ENCODE measurements around the gene BCR.

The BCR gene

DNA sequence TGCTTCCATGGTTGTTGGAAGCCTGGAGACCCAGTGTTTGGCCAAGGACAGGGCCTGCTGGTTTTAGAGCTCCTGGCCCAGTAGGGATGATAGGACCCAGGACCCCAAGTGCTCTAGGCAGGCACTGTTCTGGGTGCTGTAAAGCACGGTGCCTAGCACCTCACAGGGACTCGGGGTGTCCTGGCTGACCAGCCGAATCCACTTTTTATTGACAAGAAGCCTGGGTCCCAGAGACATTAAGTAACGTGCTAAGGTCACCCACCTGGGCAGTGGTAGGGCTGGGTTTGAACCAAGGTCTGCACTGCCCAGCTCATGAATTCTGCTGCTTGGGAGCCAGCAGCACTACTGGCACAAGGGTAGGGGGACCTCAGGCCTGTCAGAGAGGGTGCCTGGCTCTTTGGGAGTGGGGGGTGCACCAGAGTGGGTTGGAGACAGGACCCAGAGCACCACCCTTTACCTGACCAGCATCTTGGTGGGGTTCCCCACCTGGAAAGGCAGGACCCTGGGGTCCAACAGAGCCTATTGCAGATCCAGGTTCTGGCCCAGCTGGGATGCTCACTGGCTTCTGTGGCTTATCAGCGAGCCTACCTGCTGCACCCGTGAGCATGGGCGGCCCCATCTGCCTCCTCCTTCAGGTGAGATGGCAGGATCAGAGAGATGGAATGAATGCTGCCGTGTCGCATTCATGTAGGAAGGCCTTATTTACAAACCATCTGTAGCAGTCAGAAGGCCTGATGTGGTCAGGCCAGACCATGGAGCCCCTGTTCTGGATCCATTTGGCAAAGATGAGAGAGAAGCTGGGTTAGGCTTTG is 52.0 kb downstream of the BCR start:
- DNase-seq (ENCODE audit: low read depth), result no peak

DNA sequence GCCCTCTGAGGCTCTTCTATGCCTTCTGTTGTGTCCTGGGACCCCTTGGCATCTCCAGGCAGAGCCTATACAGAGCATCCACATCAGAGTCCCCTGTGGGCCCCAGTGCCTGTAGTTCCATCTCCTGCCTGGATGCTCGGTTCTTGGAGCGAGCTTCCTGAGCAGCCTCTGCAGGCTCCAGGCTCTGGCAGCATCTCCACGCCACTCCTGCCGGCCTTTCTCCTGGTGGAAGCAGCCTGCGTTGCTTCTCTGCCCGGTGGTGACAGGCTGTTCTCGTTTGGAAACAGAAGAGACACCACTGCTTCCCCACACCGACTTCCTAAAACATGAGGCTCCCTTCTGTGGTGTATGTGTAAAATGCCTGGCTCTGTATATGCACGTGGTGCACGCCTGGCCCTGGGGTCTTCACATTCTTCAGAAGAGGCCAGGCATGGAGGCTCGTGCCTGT is 52.8 kb downstream of the BCR start:
- DNase-seq (ENCODE audit: low read depth), result no peak

DNA sequence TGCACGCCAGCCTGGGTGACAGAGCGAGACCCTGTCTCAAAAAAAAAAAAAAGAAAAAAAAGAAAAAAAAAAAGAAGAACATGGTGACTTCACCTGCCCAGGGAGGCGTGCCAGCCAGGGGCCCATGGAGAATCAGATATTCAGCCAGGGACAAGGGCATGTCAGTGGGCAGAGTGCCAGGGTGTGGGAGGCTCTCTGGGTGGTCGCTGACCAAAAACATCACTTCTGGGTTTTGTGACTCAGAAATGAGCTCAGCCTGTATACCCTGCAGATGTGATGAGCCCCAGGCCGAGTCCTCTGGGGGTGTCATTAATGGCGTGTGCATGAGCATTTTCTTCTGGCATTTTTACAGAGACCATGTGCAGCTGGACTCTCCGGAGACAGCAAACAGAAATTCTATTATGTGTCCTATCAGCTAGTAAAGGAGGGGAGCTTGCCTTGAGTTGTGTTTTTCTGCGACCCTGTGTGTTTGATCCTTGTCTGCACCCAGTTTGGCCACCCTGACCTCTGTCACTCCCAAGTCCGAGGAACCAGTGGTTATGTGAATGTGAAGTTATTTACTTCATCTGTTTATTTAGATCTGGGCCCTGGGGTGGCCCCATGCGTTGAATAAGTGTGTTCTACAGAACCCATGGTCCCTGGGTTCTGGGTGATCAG is 53.6 kb downstream of the BCR start:
- DNase-seq (ENCODE audit: low read depth), result no peak

DNA sequence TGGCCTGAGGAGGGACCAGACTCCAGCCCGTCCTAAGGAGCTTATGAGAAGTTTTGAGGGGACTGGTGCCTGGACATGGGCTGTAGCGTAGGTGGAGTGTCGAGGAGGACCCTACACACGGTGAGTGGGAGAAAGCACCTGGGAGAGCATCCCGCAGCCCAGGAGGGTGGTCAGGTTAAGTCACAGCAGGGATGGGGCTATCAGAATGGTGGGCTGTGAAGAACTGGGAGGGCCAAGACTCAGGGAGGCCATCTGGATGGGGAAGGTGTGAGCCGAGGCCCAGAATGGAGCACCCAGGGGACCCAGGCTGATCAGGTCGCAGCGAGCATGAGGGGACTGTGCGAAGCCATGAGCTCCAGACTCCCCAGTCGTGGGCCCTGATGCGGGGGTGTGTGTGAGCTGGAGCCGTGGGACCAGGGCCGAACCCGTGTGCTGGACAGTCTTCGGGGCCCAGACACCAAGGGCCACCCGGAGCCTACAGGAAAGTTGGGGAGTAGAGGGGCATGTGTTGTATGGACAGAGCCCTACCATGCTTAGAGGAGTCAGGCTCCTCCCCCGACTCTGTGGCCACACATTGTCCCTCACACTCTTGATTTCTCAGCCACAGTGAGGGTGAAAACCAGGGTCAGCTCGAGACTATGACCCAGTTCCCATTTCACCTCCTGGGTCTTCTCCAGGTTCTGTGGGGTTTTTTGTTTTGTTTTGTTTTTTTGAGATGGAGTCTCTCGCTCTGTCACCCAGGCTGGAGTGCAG is 54.3 kb downstream of the BCR start:
- DNase-seq (ENCODE audit: low read depth), result no peak

DNA sequence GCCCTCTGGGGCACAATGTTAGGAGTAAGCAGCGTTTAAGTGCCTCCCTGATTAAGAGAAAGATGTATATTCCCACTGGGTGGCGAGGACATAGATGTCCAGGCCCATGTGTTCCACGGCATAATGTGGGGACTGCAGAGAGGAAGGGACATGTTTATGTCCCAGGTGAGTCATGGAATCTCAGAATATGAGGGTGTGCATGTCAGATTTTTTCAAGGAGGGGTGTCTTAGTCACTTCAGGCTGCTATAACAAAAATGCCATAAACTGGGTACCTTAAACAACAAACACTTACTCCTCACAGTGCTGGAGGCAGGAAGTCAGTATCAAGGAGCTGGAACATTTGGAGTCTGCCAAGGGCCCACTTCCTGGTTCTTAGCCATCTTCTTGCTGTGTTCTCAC is 55.1 kb downstream of the BCR start:
- DNase-seq (ENCODE audit: low read depth), result no peak

DNA sequence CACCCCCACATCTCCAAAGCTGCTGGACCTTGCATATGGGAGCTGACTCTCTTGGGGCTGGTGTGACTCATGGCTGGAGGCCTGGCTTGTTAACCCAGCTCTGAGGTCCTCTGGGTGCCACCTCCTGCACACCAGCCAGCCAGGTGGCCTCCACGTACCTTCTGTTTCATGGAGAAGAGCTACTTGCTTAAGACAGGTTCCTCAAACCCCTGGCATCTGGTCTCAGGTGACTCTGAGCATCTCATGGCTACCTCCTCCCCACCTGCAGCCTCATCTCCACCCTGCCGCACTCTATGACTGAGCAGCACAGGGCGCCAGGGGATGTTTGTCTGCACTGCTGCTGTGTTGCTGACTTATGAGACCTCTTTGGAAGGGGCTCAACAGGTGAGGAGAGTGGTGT is 55.7 kb downstream of the BCR start:
- no peak for DNase-seq (ENCODE audit: low read depth)

DNA sequence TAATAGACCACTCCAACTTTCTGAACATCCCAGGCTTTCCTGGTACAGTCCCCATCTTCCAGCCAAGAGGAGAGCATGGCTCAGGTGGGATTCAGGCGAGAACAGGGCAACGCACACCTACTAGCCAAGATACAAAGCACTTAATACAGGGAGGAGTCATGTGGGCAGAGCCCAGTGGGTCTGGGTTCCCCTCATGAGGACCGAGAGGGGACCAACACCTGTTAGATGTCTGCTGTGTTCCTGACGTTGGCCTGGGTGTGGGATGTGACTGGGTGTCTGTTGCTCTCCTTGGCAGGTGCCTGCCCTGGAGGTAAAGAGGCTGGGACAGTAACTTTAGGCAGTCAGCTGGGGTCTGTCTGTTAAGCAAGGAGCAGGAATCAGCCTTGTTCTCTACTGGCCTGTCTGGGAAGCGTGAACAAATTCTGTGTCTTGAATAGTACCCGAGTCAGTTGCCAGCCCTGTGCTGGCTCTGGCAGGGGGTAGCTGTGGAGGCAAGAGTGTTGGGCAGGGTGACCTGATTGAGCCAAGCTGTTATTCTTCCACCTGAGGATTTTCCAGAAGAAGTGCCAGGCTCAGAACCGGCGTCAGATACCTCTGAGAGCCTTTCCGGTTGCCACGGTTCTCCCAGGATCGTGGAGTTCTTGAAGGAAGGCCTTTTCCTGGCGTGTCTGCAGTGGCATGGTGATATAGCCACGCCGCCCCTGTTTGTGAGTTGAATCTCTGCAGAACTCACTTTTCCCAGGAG is 56.3 kb downstream of the BCR start:
- DNase-seq (ENCODE audit: low read depth), result no peak

DNA sequence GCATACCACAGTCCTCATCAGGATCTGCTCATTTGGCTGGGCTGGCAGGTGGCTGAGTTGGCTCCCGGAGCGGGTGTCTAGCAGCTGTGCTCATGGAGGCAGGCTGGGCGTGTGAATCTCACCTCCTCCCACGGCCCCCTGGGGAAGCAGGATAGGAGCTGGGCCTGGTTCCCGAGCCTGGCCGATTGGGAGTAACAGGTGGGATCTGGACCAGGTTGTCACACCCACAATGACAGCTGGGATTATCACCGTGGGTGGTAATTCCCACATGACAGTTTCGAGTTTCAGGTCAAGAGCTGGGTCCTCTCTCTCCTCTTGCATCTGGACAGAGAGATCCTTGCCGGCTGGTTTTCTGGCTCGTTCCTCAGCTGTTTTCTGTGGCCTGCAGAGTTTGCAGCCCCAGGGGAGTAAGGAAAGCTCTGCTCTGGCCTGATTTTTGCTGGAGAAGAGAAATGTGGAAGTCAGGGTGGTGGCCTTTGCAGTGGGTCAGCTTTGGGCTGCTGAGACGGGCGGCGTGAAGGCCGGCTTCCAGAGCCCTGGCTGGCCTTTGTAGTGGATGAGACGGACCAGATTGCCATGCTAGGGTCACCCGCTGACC is 57.0 kb downstream of the BCR start:
- DNase-seq (ENCODE audit: low read depth), result no peak

DNA sequence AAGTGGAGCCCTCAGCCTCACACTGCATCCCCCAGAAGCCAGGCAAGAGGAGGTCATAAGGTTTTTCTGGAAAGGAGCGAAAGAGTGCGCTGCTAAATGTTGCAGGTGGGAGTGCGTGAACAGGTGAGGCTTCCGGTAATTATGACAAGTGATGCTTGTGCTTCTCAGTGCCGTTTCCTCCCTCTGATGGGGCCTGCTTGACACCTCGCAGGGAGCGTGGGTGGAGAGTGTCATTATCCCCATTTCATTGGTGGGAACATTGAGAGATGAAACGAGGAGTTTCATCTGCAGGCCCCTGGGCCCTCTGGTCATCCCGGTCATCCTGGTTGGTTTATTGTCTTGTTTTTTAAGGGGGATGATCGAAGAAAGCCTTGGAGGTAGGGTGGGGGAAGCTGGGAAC is 57.5 kb downstream of the BCR start:
- DNase-seq (ENCODE audit: low read depth), result no peak

DNA sequence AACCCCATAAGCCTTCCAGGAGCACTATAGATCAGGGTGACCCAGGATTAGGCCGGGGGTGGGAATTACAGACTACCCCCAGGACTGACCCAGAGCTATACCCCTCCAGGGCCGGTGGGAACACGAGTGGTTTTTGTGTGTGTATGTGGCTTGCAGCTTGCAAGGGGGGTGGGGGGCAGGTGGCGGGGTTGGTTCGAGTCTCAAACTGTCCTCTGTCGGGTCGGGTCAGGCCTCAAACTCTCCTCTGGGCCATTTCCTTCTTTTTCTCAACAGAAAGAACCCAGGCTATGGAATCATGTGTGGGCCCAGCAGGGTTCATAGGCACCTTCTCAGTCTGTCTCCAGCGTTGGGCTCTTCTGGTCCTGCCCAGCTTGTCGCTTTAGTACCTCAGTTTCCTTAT is 58.4 kb downstream of the BCR start:
- no peak for DNase-seq (ENCODE audit: low read depth)

DNA sequence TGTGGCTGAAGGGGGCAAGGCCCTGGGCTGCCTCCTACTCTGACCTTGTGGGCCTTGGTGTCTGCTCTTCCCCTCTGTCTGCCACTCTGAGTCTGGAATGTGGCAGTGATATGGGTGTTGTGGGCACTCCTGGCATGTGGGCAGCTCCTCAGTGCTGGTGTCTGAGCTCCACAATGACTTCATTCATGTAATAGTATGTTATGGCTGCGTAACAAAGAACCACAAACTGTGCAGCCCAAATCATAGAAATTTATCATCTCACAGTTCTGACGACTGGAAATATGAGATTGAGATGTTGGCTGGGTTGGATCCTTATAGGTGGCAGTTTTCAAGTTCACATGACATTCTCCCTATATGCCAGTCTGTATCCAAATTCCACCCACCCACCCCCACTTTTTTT is 59.1 kb downstream of the BCR start:
- no peak for DNase-seq (ENCODE audit: low read depth)

DNA sequence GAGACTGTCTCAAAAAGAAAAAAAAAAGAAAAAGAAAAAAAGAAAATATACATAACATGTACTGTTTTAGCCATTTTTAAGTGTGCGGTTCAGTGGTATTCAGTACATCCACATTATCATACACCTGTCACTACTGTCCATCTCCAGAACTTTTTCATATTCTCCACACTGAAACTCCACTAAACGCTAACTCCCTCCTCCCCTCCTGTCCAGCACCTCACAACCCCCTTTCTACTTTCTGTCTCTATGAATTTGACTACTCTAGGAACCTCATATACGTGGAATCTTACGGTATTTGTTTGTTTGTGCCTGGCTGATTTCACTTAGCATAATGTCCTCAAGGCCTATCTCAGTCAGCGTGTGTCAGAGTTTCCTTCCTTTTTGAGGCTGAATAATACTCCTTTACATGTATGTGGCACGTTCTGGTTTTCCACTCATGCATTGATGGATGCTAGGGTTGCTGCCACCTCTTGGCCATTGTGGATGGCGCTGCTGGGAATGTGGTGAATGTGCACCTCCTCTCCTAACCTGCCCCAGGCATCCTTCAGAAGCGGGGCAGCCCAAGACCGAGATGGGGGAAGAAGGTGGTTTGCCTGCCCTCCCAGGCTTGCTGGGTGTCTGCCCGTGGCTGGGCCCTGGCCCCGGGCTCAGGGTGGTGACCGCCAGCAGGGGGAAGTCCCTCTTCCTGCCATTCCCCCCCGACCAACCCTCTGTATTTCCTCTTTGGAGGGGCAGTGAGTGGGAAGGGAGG is 60.5 kb downstream of the BCR start:
- no peak for DNase-seq (ENCODE audit: low read depth)

DNA sequence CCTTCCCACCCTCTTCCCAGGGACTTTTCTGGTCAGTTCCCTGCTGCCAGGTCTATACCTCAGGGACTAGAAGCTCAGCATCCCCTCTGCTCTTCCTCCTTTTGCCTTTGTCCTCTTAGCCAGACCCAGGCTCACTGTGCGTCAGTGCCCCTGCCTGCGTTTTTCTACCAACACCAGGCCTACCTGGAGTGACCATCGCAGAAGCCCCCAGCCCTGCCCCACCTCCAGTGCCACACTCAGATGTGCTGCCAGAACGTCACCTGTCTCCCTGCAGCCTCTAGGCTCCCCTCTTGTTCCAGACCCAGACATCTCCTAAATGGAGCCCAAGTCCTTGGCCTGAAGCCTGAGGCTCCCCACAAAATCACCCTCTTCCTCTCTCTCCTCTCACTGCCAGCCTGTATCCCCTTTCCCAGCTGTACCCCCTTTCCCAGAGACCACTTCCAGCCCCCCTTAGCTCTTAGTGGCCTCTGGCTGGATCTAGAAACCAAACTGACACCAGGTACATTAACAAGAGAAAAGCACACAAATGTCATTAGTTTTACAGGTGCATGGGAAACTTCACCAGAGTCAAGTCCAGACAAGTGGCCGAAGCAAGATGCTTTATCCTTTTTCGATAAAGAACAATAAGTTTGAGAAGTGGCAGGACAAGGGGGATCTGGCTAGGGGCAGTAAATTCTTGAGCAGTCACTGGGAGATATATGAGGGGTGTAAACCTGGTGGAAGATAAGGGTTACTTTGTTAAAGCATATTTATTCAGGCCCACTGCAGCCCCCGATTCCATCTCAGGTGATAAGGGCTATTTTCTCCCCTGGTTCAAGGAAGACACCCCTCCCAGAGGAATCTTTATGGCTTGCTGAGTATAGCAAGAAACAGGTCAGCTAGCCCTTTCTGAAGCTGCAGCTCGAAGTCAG is 61.5 kb downstream of the BCR start:
- DNase-seq (ENCODE audit: low read depth), result no peak

DNA sequence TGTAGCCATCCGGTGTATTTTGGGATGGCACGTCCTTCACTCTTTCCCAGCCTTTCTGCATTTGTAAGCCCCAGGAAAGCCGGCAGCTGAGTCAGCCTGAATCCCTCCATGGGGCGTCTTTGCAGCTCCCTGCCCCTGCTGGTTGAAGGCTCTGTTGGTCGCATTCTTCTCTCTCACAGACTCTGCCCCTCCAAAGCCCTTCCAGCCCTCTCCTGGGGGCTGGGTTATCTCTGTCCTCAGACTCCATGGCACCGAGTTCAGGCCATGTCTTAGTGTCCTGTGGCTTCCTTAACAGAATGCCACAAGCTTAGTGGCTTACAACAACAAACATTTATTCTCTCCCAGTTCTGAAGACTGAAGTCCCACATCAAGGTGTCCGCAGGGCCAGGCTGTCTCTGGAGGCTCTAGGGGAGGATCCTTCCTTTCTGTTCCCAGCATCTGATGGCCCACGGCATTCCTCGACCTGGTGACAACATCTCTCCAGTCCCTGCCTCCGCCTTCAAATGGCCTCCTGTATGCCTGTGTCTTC is 62.2 kb downstream of the BCR start:
- DNase-seq (ENCODE audit: low read depth), result no peak

DNA sequence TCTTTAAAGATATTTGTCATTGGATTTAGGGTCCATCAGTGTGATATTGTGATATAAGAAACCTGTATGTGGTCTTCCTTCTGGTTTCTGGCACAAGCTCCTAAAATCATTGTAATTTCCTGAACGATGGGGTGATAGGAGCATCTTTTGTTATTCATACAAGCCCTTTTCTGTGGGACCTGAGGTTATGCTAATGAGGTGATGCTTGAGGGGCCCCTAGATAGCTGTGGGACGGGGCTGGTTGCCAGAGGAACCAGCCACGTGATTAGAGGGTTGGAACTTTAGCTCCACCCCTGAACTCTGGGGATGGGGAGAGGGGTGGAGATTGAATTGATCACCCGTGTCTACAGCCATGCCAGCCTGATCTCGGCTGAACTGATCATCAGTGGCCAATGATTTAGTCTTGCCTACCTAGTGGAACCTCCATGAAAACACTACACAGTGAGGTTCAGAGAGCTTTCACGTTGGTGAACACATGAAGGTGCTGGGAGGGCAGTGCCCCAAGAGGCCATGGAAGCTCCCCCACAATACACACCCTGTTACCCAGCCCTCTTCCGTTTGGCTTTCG is 62.8 kb downstream of the BCR start:
- peak; percentile 67 for DNase-seq (ENCODE audit: low read depth)

DNA sequence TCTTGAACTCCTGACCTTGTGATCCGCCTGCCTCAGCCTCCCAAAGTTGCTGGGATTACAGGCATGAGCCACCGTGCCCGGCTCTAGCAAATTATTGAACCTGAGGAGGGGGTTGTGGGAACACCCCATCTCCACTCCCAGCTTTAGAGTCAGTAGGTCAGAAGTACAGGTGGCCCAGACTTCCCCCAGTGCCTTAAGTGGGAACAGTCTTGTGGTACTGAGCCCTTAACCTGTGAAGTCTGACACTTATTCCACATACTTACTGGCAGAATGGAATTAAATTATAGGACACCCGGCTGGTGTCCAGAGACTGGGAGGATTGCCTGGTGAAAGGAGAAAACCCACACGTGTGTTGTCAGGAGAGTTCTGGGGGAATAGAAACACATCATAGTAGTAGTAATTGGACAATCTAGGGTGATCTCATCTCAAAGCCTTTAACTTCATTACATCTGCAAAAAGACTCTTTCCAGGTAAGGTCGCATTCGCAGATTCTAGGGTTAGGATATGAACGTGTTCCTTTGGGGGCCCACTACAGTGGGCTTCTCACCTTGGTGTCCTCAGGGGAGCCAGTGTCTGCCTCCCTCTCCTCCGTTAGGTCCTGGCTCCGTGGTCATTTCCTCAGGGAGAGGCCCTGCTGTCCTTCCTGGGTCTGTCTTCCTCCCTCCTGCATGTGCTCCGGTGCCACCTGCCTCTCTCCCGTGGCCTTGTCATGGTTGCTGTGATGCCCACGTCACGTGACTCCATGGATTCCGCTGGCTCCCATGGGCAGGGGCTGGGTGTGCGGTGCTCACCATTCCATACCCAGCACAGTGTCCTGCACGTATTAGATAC is 63.8 kb downstream of the BCR start:
- no peak for DNase-seq (ENCODE audit: low read depth)

DNA sequence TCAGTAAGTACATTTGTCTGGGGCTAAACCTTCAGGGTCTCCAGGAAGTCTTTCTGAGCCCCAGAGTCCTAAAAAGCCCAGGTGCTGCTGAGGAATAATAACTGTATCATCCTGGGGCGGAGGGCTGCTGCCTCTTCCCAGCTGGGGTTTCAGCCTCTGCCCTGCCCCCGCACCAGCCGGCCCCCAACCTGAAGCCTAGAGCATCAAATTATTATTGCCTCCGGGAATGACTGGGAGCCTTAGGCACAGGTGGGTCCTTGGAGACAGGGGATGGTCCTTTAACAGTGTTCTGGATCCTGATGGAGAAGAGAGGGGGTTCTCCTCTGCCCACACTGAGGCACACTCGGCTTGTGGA is 64.4 kb downstream of the BCR start:
- DNase-seq (ENCODE audit: low read depth), result no peak

DNA sequence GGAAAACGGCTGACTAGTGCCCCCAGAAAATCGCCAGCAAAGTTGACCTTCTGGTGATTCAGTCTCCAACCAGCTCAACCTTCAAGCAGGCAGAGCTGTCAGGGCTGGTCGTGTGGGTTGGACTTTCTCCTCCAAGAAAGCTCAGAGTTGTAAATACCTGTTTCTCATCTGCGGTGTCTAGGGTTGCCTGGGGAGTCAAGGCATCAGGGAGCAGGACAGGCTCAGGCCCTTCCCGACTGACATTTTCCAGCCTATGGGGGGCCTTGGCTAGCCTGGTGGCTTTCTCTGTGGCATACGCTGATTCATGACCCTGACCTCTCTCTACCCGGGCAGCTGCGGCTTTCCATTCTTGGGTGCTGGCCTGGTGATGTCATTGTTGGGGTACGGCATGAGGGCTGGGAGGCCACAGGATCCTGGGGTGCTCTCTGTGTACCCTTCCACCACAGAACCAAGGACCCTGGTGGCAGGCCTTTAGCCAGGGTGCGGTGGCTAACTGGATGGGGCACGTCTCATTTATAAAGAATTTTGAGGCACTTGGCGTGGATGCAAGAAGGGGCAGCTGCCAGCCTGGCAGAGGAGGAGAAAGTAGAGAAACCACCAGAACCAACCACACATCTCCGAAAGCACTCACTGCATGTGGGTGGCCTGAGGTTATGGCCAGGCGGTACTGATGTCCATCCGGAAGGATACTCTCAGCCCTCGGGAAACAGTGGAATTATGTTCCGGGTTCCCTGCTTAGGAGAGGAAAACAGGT is 64.9 kb downstream of the BCR start:
- no peak for DNase-seq (ENCODE audit: low read depth)
